ENCODE measurements around the gene GBP1. TPM values are rescaled to one million over a fixed set of nuclear protein-coding genes. Genes with fewer than 3 reads are reported as not detected.

The GBP1 gene
- total and polyA plus RNA-seq, 2 donors (not counting 3 experiments of a cell fraction or from before 2014, with no cell fraction given), result 11.6 to 28.0 TPM

DNA sequence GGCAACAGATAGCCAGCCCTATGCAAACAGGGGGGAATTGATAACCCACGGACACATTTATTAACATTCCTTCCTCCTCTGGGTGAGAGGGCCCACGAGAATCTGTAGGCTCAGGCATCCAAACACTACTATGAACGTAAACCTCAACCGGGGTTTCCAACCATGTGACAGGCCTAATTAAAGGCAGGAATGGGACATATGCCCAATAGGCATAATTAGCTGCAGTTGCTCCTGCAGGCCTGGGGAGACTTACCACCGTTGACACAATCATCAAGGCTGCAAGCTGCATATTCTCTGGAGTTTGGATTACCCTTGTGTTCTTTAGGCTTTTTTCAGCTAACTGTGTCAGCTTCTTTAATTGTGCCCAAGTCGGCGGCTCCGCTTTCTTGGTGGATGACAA, 22.2 kb upstream of the GBP1 start:
- no peak overlapping the region for H3K4me2 ChIP-seq (ENCODE audit: insufficient read depth, low read length)
- DNase-seq (ENCODE audit: low read depth, low spot score) (no peak), FAIRE-seq (no peak)
- dilution Hi-C loops (cut with MboI; ENCODE audit: extremely low pct_ligation_motif_present, low sequenced_read_pairs), result no loop called here
- H4K20me1 ChIP-seq (replicated peaks; ENCODE audit: control insufficient read depth, extremely low read depth, insufficient read depth, low read length), result no peaks in the 10 kb centered on the region
- CTCF ChIA-PET, result interaction anchor here (1.6 kb wide), 1 partner anchor 1634 kb away, joined by 3 read pairs; no protein-coding TSS in a partner anchor
- POLR2A ChIA-PET, result no interaction called here
- no peaks in the 10 kb centered on the region for H3K9me1 ChIP-seq (replicated peaks; ENCODE audit: control insufficient read depth, extremely low read depth, insufficient read depth, low read length)
- no peaks in the 10 kb centered on the region for H3K79me2 ChIP-seq (ENCODE audit: control insufficient read depth, insufficient read depth, low read length)
- BruUV-seq (replicated peaks), result no TSS peak
- H3K4me3 ChIP-seq (replicated peaks in 1 of 3; ENCODE audit: insufficient read depth in 1 of 3, low read depth in 1 of 3, low read length in 3 of 3), result no peak overlapping the region
- H3K27me3 ChIP-seq (ENCODE audit: control insufficient read depth in 2 of 2, insufficient read depth in 2 of 2, low read length in 2 of 2), result peaks cover 0 to 3% of the 10 kb centered on the region in 2 experiments
- no peak for TF ChIP-seq MYC (IDR thresholded peaks at IDR 0.05; ENCODE audit: low read depth, low read length)
- TF ChIP-seq FOS (IDR thresholded peaks at IDR 0.05; ENCODE audit: borderline replicate concordance, insufficient read depth, low read length), result no peak
- TF ChIP-seq POLR2AphosphoS5 (IDR thresholded peaks at IDR 0.05; ENCODE audit: insufficient read depth, low read depth, low read length), result no peak
- TF ChIP-seq GATA2 (IDR thresholded peaks at IDR 0.05; ENCODE audit: insufficient read depth, insufficient read length, low read depth, low read length), result no peak
- TF ChIP-seq EZH2 (IDR thresholded peaks at IDR 0.05; ENCODE audit: borderline replicate concordance, low read depth, low read length, severe bottlenecking), result no peak
- TF ChIP-seq, protein P1, sequence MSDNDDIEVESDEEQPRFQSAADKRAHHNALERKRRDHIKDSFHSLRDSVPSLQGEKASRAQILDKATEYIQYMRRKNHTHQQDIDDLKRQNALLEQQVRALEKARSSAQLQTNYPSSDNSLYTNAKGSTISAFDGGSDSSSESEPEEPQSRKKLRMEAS (IDR thresholded peaks at IDR 0.05; ENCODE audit: insufficient read depth, insufficient read length), result no peak
- no peak for TF ChIP-seq JUN (IDR thresholded peaks at IDR 0.05; ENCODE audit: borderline replicate concordance, insufficient read depth, insufficient read length, low read depth)
- intact Hi-C loops (cut with micrococcal nuclease), result loop anchor here (5.0 kb wide), 1 partner anchor 115 kb away; no protein-coding TSS in a partner anchor
- no peak overlapping the region for H2AFZ ChIP-seq (ENCODE audit: low read depth, low read length)
- H3K36me3 ChIP-seq (ENCODE audit: control insufficient read depth in 2 of 2, extremely low read depth in 1 of 2, insufficient read depth in 2 of 2, low read length in 2 of 2), result no peaks in the 10 kb centered on the region
- no peaks in the 10 kb centered on the region for H3K4me1 ChIP-seq (ENCODE audit: control insufficient read depth, extremely low read depth, insufficient read depth, low read length)
- no peak overlapping the region for H3K9ac ChIP-seq (replicated peaks; ENCODE audit: extremely low read depth, insufficient read depth, low read length)
- no peaks in the 10 kb centered on the region for H3K9me3 ChIP-seq (replicated peaks; ENCODE audit: control insufficient read depth, insufficient read depth, low read length)
- no peak overlapping the region for H3K27ac ChIP-seq (ENCODE audit: insufficient read depth, low read depth, low read length)

DNA sequence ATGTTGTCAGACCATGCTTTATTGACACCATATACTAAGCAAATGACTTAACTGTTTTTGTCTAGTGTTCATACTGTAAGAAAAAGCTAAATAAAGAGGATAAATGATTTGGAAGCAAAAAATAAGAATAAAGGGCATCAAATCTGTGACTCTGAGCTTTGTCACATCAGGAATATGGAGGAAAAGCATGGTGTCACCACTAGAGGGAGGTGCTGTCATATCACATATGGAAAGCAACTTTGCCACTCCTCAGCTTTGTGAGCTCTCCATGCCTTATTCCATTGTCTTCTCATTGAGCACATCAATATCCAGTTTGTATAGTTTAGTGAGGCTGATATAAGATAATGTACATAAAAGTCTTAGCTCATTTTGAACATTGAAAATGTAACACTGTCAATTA, 20.8 kb upstream of the GBP1 start:
- dilution Hi-C loops (cut with MboI; ENCODE audit: extremely low pct_ligation_motif_present, low sequenced_read_pairs), result no loop called here
- BruUV-seq (replicated peaks), result no TSS peak
- ChIA-PET POLR2A (interaction anchor here (0.7 kb wide), 1 partner anchor 203 kb away, joined by 3 read pairs; no protein-coding TSS in a partner anchor), CTCF (interaction anchor here (0.5 to 2.1 kb wide), 48 partner anchors 10 to 513 kb away, joined by 3 to 127 read pairs (median 5); partner anchors contain the start of genes GBP1, GBP2, GBP3 and GBP4)
- H2AFZ ChIP-seq (ENCODE audit: low read depth, low read length), result no peak overlapping the region
- FAIRE-seq, result peak; percentile 85
- H3K4me3 ChIP-seq (replicated peaks in 1 of 3; ENCODE audit: insufficient read depth in 1 of 3, low read depth in 1 of 3, low read length in 3 of 3), result no peak overlapping the region
- no peaks in the 10 kb centered on the region for H3K36me3 ChIP-seq (ENCODE audit: control insufficient read depth in 2 of 2, extremely low read depth in 1 of 2, insufficient read depth in 2 of 2, low read length in 2 of 2)
- no peaks in the 10 kb centered on the region for H4K20me1 ChIP-seq (replicated peaks; ENCODE audit: control insufficient read depth, extremely low read depth, insufficient read depth, low read length)
- no peak overlapping the region for H3K4me2 ChIP-seq (ENCODE audit: insufficient read depth, low read length)
- peaks cover 0 to 3% of the 10 kb centered on the region in 2 experiments for H3K27me3 ChIP-seq (ENCODE audit: control insufficient read depth in 2 of 2, insufficient read depth in 2 of 2, low read length in 2 of 2)
- intact Hi-C loops (cut with micrococcal nuclease), result loop anchor here (1.0 to 5.0 kb wide), 3 partner anchors 113 to 370 kb away; no protein-coding TSS in a partner anchor
- no peaks in the 10 kb centered on the region for H3K4me1 ChIP-seq (ENCODE audit: control insufficient read depth, extremely low read depth, insufficient read depth, low read length)
- no peaks in the 10 kb centered on the region for H3K9me1 ChIP-seq (replicated peaks; ENCODE audit: control insufficient read depth, extremely low read depth, insufficient read depth, low read length)
- H3K9ac ChIP-seq (replicated peaks; ENCODE audit: extremely low read depth, insufficient read depth, low read length), result no peak overlapping the region
- peak; percentile 67 for DNase-seq (ENCODE audit: low read depth, low spot score)
- H3K27ac ChIP-seq (ENCODE audit: insufficient read depth, low read depth, low read length), result no peak overlapping the region
- H3K9me3 ChIP-seq (replicated peaks; ENCODE audit: control insufficient read depth, insufficient read depth, low read length), result no peaks in the 10 kb centered on the region
- no peaks in the 10 kb centered on the region for H3K79me2 ChIP-seq (ENCODE audit: control insufficient read depth, insufficient read depth, low read length)
- no peak for TF ChIP-seq JUN (IDR thresholded peaks at IDR 0.05; ENCODE audit: borderline replicate concordance, insufficient read depth, insufficient read length, low read depth)
- TF ChIP-seq, protein P2, sequence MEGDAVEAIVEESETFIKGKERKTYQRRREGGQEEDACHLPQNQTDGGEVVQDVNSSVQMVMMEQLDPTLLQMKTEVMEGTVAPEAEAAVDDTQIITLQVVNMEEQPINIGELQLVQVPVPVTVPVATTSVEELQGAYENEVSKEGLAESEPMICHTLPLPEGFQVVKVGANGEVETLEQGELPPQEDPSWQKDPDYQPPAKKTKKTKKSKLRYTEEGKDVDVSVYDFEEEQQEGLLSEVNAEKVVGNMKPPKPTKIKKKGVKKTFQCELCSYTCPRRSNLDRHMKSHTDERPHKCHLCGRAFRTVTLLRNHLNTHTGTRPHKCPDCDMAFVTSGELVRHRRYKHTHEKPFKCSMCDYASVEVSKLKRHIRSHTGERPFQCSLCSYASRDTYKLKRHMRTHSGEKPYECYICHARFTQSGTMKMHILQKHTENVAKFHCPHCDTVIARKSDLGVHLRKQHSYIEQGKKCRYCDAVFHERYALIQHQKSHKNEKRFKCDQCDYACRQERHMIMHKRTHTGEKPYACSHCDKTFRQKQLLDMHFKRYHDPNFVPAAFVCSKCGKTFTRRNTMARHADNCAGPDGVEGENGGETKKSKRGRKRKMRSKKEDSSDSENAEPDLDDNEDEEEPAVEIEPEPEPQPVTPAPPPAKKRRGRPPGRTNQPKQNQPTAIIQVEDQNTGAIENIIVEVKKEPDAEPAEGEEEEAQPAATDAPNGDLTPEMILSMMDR (IDR thresholded peaks at IDR 0.05; ENCODE audit: extremely low read depth in 1 of 2, insufficient read depth in 1 of 2, low read depth in 1 of 2, low read length in 2 of 2), result peak in 1 of 2 donors; percentile 74
- TF ChIP-seq, protein P1 (IDR thresholded peaks at IDR 0.05; ENCODE audit: insufficient read depth, insufficient read length), result no peak

Measured in endothelial cell of umbilical vein (primary cell).